ENCODE data around the gene AQP1. TPM values are rescaled to one million over a fixed set of nuclear protein-coding genes. Genes with fewer than 3 reads are reported as not detected.

AQP1 gene
- polyA plus RNA-seq, 1 donor from 2014 or later: 3.2 TPM

DNA sequence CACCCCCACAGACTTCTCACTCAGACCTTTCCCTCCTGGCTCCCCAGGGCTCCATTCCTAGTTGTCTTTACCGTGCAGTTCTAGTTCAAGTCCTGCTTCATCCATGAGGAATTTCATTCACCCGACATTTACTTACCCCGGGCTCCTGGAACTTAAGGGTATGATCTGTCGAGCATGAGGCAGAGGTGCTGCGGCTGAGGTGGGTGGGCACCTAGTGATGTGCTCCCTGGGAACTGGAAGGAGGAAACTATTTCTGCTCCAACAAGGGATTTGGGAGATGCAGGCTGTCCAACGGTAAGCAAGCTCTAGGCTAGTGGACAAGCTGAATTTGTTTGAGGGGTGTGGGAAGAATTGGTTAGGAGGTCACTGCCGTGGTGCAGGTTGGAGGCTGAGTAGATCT is 30.2 kb upstream of the AQP1 start:
- Histone ChIP-seq H3K27me3 (ENCODE audit: insufficient read depth, low read depth, low read length) (no peaks in the 10 kb centered on the region), H3F3A (ENCODE audit: insufficient read depth, low read length, poor library complexity, severe bottlenecking) (no peaks in the 10 kb centered on the region), H3K36me3 (ENCODE audit: insufficient read depth, low read length) (no peaks in the 10 kb centered on the region), H3K4me2 (ENCODE audit: low read length) (no peak overlapping the region), H4K20me1 (ENCODE audit: insufficient read depth) (no peaks in the 10 kb centered on the region), H3K79me2 (replicated peaks; ENCODE audit: insufficient read depth, low read length) (no peaks in the 10 kb centered on the region), H2AFZ (ENCODE audit: low read depth, low read length) (no peak overlapping the region), H3K9me2 (ENCODE audit: insufficient read depth, low read length) (no peaks in the 10 kb centered on the region), H3K9ac (ENCODE audit: low read length) (no peak overlapping the region), H3K9me3 (ENCODE audit: low read length) (no peaks in the 10 kb centered on the region), H3K27ac (ENCODE audit: low read length) (no peak overlapping the region), H3K4me3 (ENCODE audit: low read length) (no peak overlapping the region)
- TF ChIP-seq TAF1 (IDR thresholded peaks at IDR 0.05; ENCODE audit: low read depth): no peak
- TF ChIP-seq EP300 (conservative IDR thresholded peaks at IDR 0.05; ENCODE audit: poor library complexity, severe bottlenecking): no peak
- no peak for TF ChIP-seq SMC3 (conservative IDR thresholded peaks at IDR 0.05; ENCODE audit: poor library complexity)
- TF ChIP-seq POLR2AphosphoS5 (IDR thresholded peaks at IDR 0.05): no peak
- TF ChIP-seq, protein P1, sequence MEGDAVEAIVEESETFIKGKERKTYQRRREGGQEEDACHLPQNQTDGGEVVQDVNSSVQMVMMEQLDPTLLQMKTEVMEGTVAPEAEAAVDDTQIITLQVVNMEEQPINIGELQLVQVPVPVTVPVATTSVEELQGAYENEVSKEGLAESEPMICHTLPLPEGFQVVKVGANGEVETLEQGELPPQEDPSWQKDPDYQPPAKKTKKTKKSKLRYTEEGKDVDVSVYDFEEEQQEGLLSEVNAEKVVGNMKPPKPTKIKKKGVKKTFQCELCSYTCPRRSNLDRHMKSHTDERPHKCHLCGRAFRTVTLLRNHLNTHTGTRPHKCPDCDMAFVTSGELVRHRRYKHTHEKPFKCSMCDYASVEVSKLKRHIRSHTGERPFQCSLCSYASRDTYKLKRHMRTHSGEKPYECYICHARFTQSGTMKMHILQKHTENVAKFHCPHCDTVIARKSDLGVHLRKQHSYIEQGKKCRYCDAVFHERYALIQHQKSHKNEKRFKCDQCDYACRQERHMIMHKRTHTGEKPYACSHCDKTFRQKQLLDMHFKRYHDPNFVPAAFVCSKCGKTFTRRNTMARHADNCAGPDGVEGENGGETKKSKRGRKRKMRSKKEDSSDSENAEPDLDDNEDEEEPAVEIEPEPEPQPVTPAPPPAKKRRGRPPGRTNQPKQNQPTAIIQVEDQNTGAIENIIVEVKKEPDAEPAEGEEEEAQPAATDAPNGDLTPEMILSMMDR (IDR thresholded peaks at IDR 0.05; ENCODE audit: poor library complexity, severe bottlenecking): no peak
- no peak for TF ChIP-seq REST (IDR thresholded peaks at IDR 0.05; ENCODE audit: borderline replicate concordance)
- TF ChIP-seq EZH2 (IDR thresholded peaks at IDR 0.05; ENCODE audit: borderline replicate concordance, insufficient read depth, low read length, poor library complexity, severe bottlenecking): no peak

DNA sequence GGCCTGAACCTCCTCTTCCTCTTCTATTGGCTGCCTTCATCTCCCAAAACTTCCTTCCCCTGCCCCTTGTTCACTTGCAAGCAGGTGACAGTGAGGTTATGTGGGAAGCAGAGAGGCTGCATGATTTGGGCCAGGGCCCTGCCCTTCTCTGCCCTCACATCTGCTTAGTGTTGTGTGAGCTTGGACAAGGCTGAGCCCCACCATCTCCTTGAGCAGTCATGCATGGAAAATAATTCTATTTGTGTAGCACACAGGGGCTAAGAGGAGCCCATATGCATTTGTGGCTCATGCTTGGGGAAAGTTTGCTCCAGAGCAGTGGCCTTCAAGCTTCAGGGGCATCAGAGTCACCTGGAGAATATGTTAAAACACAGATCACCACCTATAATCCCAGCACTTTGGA is 26.8 kb upstream of the AQP1 start:
- H3K4me3 ChIP-seq (ENCODE audit: low read length): no peak overlapping the region
- no peak overlapping the region for H2AFZ ChIP-seq (ENCODE audit: low read depth, low read length)
- no peaks in the 10 kb centered on the region for H3K27me3 ChIP-seq (ENCODE audit: insufficient read depth, low read depth, low read length)
- no peaks in the 10 kb centered on the region for H3K79me2 ChIP-seq (replicated peaks; ENCODE audit: insufficient read depth, low read length)
- no peak overlapping the region for H3K4me2 ChIP-seq (ENCODE audit: low read length)
- H3K9me2 ChIP-seq (ENCODE audit: insufficient read depth, low read length): no peaks in the 10 kb centered on the region
- no peak overlapping the region for H3K9ac ChIP-seq (ENCODE audit: low read length)
- H3K27ac ChIP-seq (ENCODE audit: low read length): no peak overlapping the region
- TF ChIP-seq, protein P1 (IDR thresholded peaks at IDR 0.05; ENCODE audit: poor library complexity, severe bottlenecking): no peak
- TF ChIP-seq SMC3 (conservative IDR thresholded peaks at IDR 0.05; ENCODE audit: poor library complexity) (no peak), POLR2AphosphoS5 (IDR thresholded peaks at IDR 0.05) (no peak), EZH2 (IDR thresholded peaks at IDR 0.05; ENCODE audit: borderline replicate concordance, insufficient read depth, low read length, poor library complexity, severe bottlenecking) (no peak), RAD21 (conservative IDR thresholded peaks at IDR 0.05) (no peak), REST (IDR thresholded peaks at IDR 0.05; ENCODE audit: borderline replicate concordance) (no peak), MXI1 (conservative IDR thresholded peaks at IDR 0.05; ENCODE audit: poor library complexity, severe bottlenecking) (no peak), EP300 (conservative IDR thresholded peaks at IDR 0.05; ENCODE audit: poor library complexity, severe bottlenecking) (no peak), TAF1 (IDR thresholded peaks at IDR 0.05; ENCODE audit: low read depth) (no peak)
- H3F3A ChIP-seq (ENCODE audit: insufficient read depth, low read length, poor library complexity, severe bottlenecking): no peaks in the 10 kb centered on the region
- no peaks in the 10 kb centered on the region for H4K20me1 ChIP-seq (ENCODE audit: insufficient read depth)
- no peaks in the 10 kb centered on the region for H3K36me3 ChIP-seq (ENCODE audit: insufficient read depth, low read length)
- H3K9me3 ChIP-seq (ENCODE audit: low read length): no peaks in the 10 kb centered on the region
